Activated B cell treated with CpG ODN at 0.5 μM for 24 hours (primary cell): ENCODE results near the gene WDR86. TPM values are rescaled to one million over a fixed set of nuclear protein-coding genes. Genes with fewer than 3 reads are reported as not detected.

Experiments
- ATAC-seq: fragments of 200-7000 bp; cut with Tn5 transposase; one replicate; pipeline ENCODE4 v1.10.0; 2021; ENCODE audit warnings: low read depth, mild to moderate bottlenecking, moderate library complexity
- CTCF ChIA-PET: fragments of 350-600 bp; sonication (Branson Sonifier 250); formaldehyde crosslinking; loops from one replicate; lab custom pipeline; 2021; ENCODE audit warnings: antibody characterized with exemption; lab: Charles Lee
- POLR2A ChIA-PET: fragments of 350-600 bp; sonication (Branson Sonifier 250); formaldehyde crosslinking; loops from one replicate; lab custom pipeline; 2021; ENCODE audit warnings: antibody characterized with exemption; lab: Charles Lee
- DNase-seq: peaks from one replicate; pipeline ENCODE4 v3.0.0; 2022
- H3K27ac Mint-ChIP-seq: one replicate; pipeline ENCODE4 v1.8.0; 2020; ENCODE audit warnings: mixed read lengths
- H3K27me3 Mint-ChIP-seq: one replicate; pipeline ENCODE4 v1.8.0; 2021; ENCODE audit warnings: mixed read lengths
- H3K36me3 Mint-ChIP-seq: one replicate; pipeline ENCODE4 v1.8.0; 2021; ENCODE audit warnings: low read depth, mixed read lengths
- H3K4me1 Mint-ChIP-seq: one replicate; pipeline ENCODE4 v1.8.0; 2021; ENCODE audit warnings: mixed read lengths
- H3K4me3 Mint-ChIP-seq: one replicate; pipeline ENCODE4 v1.8.0; 2020; ENCODE audit warnings: mild to moderate bottlenecking, mixed read lengths
- H3K9me3 Mint-ChIP-seq: one replicate; pipeline ENCODE4 v1.8.0; 2020; ENCODE audit warnings: mixed read lengths
- CTCF ChIP-seq: fragments of 200-600 bp; IDR thresholded peaks from one replicate; pipeline ENCODE4 v1.8.0; 2022; ENCODE audit warnings: antibody characterized with exemption, mild to moderate bottlenecking
- intact Hi-C: fragments of 100-400 bp; cut with micrococcal nuclease; formaldehyde crosslinking; loops from one replicate; pipeline ENCODE4 v1.15.1; 2024
- total RNA-seq: library from RNA; stranded (reverse); gene quantifications from 2 replicates; pipeline ENCODE4 v1.2.3, GENCODE V29; 2022

The WDR86 gene, protein sequence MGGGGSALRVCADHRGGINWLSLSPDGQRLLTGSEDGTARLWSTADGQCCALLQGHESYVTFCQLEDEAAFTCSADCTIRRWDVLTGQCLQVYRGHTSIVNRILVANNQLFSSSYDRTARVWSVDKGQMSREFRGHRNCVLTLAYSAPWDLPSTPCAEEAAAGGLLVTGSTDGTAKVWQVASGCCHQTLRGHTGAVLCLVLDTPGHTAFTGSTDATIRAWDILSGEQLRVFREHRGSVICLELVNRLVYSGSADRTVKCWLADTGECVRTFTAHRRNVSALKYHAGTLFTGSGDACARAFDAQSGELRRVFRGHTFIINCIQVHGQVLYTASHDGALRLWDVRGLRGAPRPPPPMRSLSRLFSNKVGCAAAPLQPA
- total RNA-seq, result 0.33 and 0.49 TPM in 2 replicates

GRCh38 chr7:151409667-151410404 lies at the start of gene WDR86:
TSS of gene WDR86 (minus strand) at chr7:151410038. CDS start at chr7:151409589, 449 bp downstream.
- ATAC-seq (no peak), DNase-seq (no peak)
- Mint-ChIP-seq H3K4me3 (peak within 1 kb of the TSS; percentile 80), H3K27ac (no peak within 1 kb of the TSS), H3K36me3 (no peaks in the 10 kb centered on the region), H3K9me3 (no peaks in the 10 kb centered on the region), H3K27me3 (peaks cover 43% of the 10 kb centered on the region), H3K4me1 (peaks cover 25% of the 10 kb centered on the region)
- no peak for TF ChIP-seq CTCF
- CTCF ChIA-PET, result no interaction called here
- intact Hi-C loops, result no loop called here
- POLR2A ChIA-PET, result no interaction called here

DNA sequence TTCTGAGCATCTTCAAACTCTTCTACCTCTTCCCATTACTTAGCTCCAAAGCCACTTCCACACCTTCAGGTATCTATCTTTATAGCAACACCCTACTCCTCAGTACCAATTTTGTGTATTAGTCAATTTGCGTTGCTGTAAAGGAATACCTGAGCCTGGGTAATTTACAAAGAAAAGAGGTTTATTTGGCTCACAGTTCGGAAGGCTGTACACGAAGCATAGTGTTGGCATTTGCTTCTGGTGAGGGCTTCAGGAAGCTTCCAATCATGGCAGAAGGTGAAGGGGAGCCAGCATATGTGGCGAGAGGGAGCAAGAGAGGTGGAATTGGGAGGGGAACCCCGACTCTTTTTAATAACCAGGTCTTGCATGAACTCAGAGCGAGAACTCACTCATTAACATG lies 47.7 kb upstream of the WDR86 start:
- H3K27me3 Mint-ChIP-seq, result peaks cover 3% of the 10 kb centered on the region
- no peak for ATAC-seq
- TF ChIP-seq CTCF, result no peak
- intact Hi-C loops, result no loop called here
- no peaks in the 10 kb centered on the region for H3K36me3 Mint-ChIP-seq
- CTCF ChIA-PET, result no interaction called here
- peaks cover 2% of the 10 kb centered on the region for H3K9me3 Mint-ChIP-seq
- no peak overlapping the region for H3K4me3 Mint-ChIP-seq
- H3K4me1 Mint-ChIP-seq, result no peaks in the 10 kb centered on the region
- POLR2A ChIA-PET, result no interaction called here
- no peak for DNase-seq
- H3K27ac Mint-ChIP-seq, result no peak overlapping the region

DNA sequence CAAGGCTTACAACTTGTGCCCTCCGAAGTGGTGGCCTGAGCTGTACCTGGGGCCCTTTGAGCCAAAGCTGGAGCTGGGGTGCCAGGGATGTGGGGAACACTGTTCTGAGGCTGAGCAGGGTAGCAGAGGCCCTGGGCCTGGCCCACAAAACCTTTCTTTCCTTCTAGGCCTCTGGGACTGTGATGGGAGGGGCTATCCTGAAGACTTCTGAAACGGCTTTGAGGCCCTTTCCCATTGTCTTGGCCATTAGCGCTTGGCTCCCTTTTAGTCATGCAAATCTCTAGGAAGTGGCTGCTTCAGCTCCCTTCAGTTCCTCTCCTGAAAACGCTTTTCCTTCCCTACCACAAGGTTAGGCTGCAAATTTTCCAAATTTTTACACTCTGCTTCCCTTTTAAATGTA lies 46.9 kb upstream of the WDR86 start:
- no peak for DNase-seq
- no peaks in the 10 kb centered on the region for H3K4me1 Mint-ChIP-seq
- ATAC-seq, result no peak
- ChIA-PET CTCF (no interaction called here), POLR2A (no interaction called here)
- peaks cover 2% of the 10 kb centered on the region for H3K9me3 Mint-ChIP-seq
- no peak overlapping the region for H3K4me3 Mint-ChIP-seq
- H3K27me3 Mint-ChIP-seq, result peaks cover 3% of the 10 kb centered on the region
- no peak overlapping the region for H3K27ac Mint-ChIP-seq
- intact Hi-C loops, result no loop called here
- no peak for TF ChIP-seq CTCF
- no peaks in the 10 kb centered on the region for H3K36me3 Mint-ChIP-seq

- CTCF ChIA-PET, result no interaction called here
- intact Hi-C loops, result no loop called here
Measured at GRCh38 chr7:151456276-151456675, 46.4 kb upstream of the WDR86 start.

More at GRCh38 chr7:151456276-151456675, 46.4 kb upstream of the WDR86 start:
- peaks cover 3% of the 10 kb centered on the region for H3K27me3 Mint-ChIP-seq
- DNase-seq (no peak), ATAC-seq (no peak)
- no peak overlapping the region for H3K4me3 Mint-ChIP-seq
- POLR2A ChIA-PET, result no interaction called here
- TF ChIP-seq CTCF, result no peak
- no peaks in the 10 kb centered on the region for H3K9me3 Mint-ChIP-seq
- no peaks in the 10 kb centered on the region for H3K4me1 Mint-ChIP-seq
- no peaks in the 10 kb centered on the region for H3K36me3 Mint-ChIP-seq
- no peak overlapping the region for H3K27ac Mint-ChIP-seq
